HepG2 (cell line): ENCODE results near the gene EGR2. TPM values are rescaled to one million over a fixed set of nuclear protein-coding genes. Genes with fewer than 3 reads are reported as not detected.

ENCODE experiments used
- ATAC-seq: fragments of 200-7000 bp; cut with Tn5 transposase; 3 replicates; pipeline ENCODE4 v1.9.1; 2020; ENCODE audit warnings: mild to moderate bottlenecking, moderate library complexity
- BruUV-seq: library from RNA; stranded (reverse); fragments of 400-500 nt; replicated peaks from 2 replicates; lab custom pipeline; 2021; lab: Mats Ljungman, UMichigan
- CTCF ChIA-PET: fragments of 300-600 bp; formaldehyde crosslinking; extraction: SDS; loops from one replicate; lab custom pipeline; 2021; ENCODE audit warnings: low total read pairs, inconsistent platforms, low intra/inter-chr PET ratio; lab: Yijun Ruan, JAX
- POLR2A ChIA-PET: fragments of 350-600 bp; sonication (Branson Sonifier 250); formaldehyde crosslinking; loops from one replicate; lab custom pipeline; 2020; ENCODE audit warnings: antibody characterized with exemption, inconsistent platforms; lab: Yijun Ruan, JAX
- DNase-seq: peaks from one replicate; pipeline ENCODE4 v3.0.0-alpha.2; 2015; ENCODE audit warnings: low spot score
- FAIRE-seq: peaks from 3 replicates; lab custom pipeline; 2011; peaks lifted over from hg19 to GRCh38; lab: Jason Lieb, UNC
- H2AFZ ChIP-seq: one replicate; pipeline ENCODE4 v1.6.1; 2011; ENCODE audit warnings: low read length, inconsistent platforms
- H3K27ac ChIP-seq: fragments of 300-600 bp; 3 replicates; pipeline ENCODE4 v1.8.0; 2011; ENCODE audit warnings: mixed run types, mild to moderate bottlenecking, mixed read lengths, low read length, inconsistent platforms; ENCODE audit not compliant: insufficient read depth; ENCODE audit errors: extremely low read length
- H3K27me3 ChIP-seq, 2 experiments: fragments of 200-600 bp in 1 of 2; 2 replicates in 1 of 2; 3 replicates in 1 of 2; pipeline versions ENCODE4 v1.6.0 to v1.8.0; 2011; ENCODE audit warnings: low read length in 2 of 2, mild to moderate bottlenecking in 2 of 2, moderate library complexity in 2 of 2, inconsistent platforms in 1 of 2; ENCODE audit not compliant: insufficient read depth in 2 of 2, control insufficient read depth in 1 of 2
- H3K36me3 ChIP-seq, 2 experiments: fragments of 200-600 bp in 1 of 2; replicated peaks in 1 of 2; 2 replicates in 1 of 2; 3 replicates in 1 of 2; pipeline versions ENCODE4 v1.5.1 to v1.8.0; 2011; ENCODE audit warnings: low read length in 2 of 2, inconsistent platforms in 1 of 2; ENCODE audit not compliant: insufficient read depth in 2 of 2, control insufficient read depth in 1 of 2
- H3K4me1 ChIP-seq: 2 replicates; pipeline ENCODE4 v1.5.1; 2012; ENCODE audit warnings: low read length, inconsistent platforms; ENCODE audit not compliant: insufficient read depth
- H3K4me2 ChIP-seq: 2 replicates; pipeline ENCODE4 v1.6.0; 2011; ENCODE audit warnings: low read depth, low read length, inconsistent platforms
- H3K4me3 ChIP-seq, 3 experiments: fragments of 200-600 bp in 1 of 3; sonication (generic), shearing (Covaris generic) in 1 of 3; replicated peaks in 1 of 3; 2 replicates each; pipeline ENCODE4 v1.5.1; 2011 to 2016; ENCODE audit warnings: low read length in 3 of 3, inconsistent platforms in 2 of 3, low read depth in 2 of 3, mild to moderate bottlenecking in 2 of 3, control low read depth in 1 of 3, mixed read lengths in 1 of 3; ENCODE audit not compliant: insufficient read depth in 1 of 3
- H3K79me2 ChIP-seq: one replicate; pipeline ENCODE4 v1.6.1; 2011; ENCODE audit warnings: low read length, inconsistent platforms; ENCODE audit not compliant: insufficient read depth
- H3K9ac ChIP-seq: 2 replicates; pipeline ENCODE4 v1.6.0; 2011; ENCODE audit warnings: mild to moderate bottlenecking, low read depth, low read length, inconsistent platforms; ENCODE audit not compliant: insufficient read depth
- H3K9me3 ChIP-seq: 2 replicates; pipeline ENCODE4 v1.5.1; 2012; ENCODE audit warnings: mild to moderate bottlenecking, low read length
- H4K20me1 ChIP-seq: 2 replicates; pipeline ENCODE4 v1.6.0; 2011; ENCODE audit warnings: inconsistent platforms, mild to moderate bottlenecking, low read length, moderate library complexity; ENCODE audit not compliant: insufficient read depth
- AKNA ChIP-seq: sonication (generic); formaldehyde crosslinking; IDR thresholded peaks from 2 replicates; pipeline ENCODE4 v1.4.0; 2020; ENCODE audit warnings: missing genetic modification reagents, borderline replicate concordance
- FLYWCH1 ChIP-seq: sonication (generic); formaldehyde crosslinking; IDR thresholded peaks from 2 replicates; pipeline ENCODE4 v1.8.1; 2023; ENCODE audit warnings: mild to moderate bottlenecking, missing genetic modification reagents
- HOXA3 ChIP-seq: sonication (generic); formaldehyde crosslinking; IDR thresholded peaks from 2 replicates; pipeline ENCODE4 v1.5.0; 2020; ENCODE audit warnings: missing genetic modification reagents
- KDM1A ChIP-seq: IDR thresholded peaks from 2 replicates; pipeline ENCODE4 v1.6.1; 2016; ENCODE audit warnings: missing compliant biosample characterization
- POGZ ChIP-seq: sonication (generic); formaldehyde crosslinking; IDR thresholded peaks from 2 replicates; pipeline ENCODE4 v1.4.0; 2020; ENCODE audit warnings: mild to moderate bottlenecking, missing genetic modification reagents
- RARA ChIP-seq: IDR thresholded peaks from 2 replicates; pipeline ENCODE4 v1.6.1; 2016; ENCODE audit warnings: missing genetic modification reagents, missing compliant biosample characterization
- REL ChIP-seq: sonication (generic); formaldehyde crosslinking; conservative IDR thresholded peaks from 2 replicates; pipeline ENCODE4 v1.8.0; 2022; ENCODE audit warnings: mild to moderate bottlenecking, missing genetic modification reagents, moderate library complexity
- RNF219 ChIP-seq: sonication (generic); formaldehyde crosslinking; IDR thresholded peaks from 2 replicates; pipeline ENCODE4 v1.5.0; 2020; ENCODE audit warnings: mild to moderate bottlenecking, missing genetic modification reagents
- RXRB ChIP-seq: IDR thresholded peaks from 2 replicates; pipeline ENCODE4 v1.6.1; 2016; ENCODE audit warnings: borderline replicate concordance, missing genetic modification reagents, missing compliant biosample characterization
- SALL2 ChIP-seq: sonication (generic); formaldehyde crosslinking; IDR thresholded peaks from 2 replicates; pipeline ENCODE4 v1.8.1; 2023; ENCODE audit warnings: mild to moderate bottlenecking, missing genetic modification reagents, inconsistent platforms
- SETDB1 ChIP-seq: sonication (generic); formaldehyde crosslinking; IDR thresholded peaks from 2 replicates; pipeline ENCODE4 v1.5.1; 2020; ENCODE audit warnings: missing genetic modification reagents, mild to moderate bottlenecking, borderline replicate concordance
- SP1 ChIP-seq, 2 experiments: fragments of 450-650 bp in 1 of 2; sonication (generic) in 1 of 2; formaldehyde crosslinking in 1 of 2; IDR thresholded peaks; 2 replicates each; pipeline versions ENCODE4 v1.4.0 to v1.6.1; 2016 to 2020; ENCODE audit warnings: missing genetic modification reagents in 1 of 2
- YEATS4 ChIP-seq: sonication (generic); formaldehyde crosslinking; IDR thresholded peaks from 2 replicates; pipeline ENCODE4 v1.4.0; 2020; ENCODE audit warnings: missing genetic modification reagents, borderline replicate concordance
- ZBTB8A ChIP-seq: sonication (generic); formaldehyde crosslinking; IDR thresholded peaks from 2 replicates; pipeline ENCODE4 v1.4.0; 2020; ENCODE audit warnings: mild to moderate bottlenecking, low read depth, missing genetic modification reagents, borderline replicate concordance
- ZNF124 ChIP-seq: sonication (generic); formaldehyde crosslinking; IDR thresholded peaks from 2 replicates; pipeline ENCODE4 v1.4.0; 2020; ENCODE audit warnings: missing genetic modification reagents
- ZNF720 ChIP-seq: sonication (generic); formaldehyde crosslinking; IDR thresholded peaks from 2 replicates; pipeline ENCODE4 v1.4.0; 2020; ENCODE audit warnings: missing genetic modification reagents
- ZSCAN5A ChIP-seq: sonication (generic); formaldehyde crosslinking; IDR thresholded peaks from 2 replicates; pipeline ENCODE4 v1.8.0; 2022; ENCODE audit warnings: mild to moderate bottlenecking, missing genetic modification reagents, borderline replicate concordance
- in situ Hi-C: cut with HindIII; loops from 2 replicates; pipeline ENCODE4 v1.10.0; 2017; ENCODE audit warnings: low pct_unique_long_range_greater_than_20kb; ENCODE audit not compliant: extremely low pct_ligation_motif_present
- intact Hi-C: fragments of 100-400 bp; cut with micrococcal nuclease; formaldehyde crosslinking; loops from one replicate; pipeline ENCODE4 v1.10.0; 2022; ENCODE audit not compliant: unreplicated experiment
- polyA plus RNA-seq, 8 experiments: library from polyadenylated mRNA; depleted of rRNA in 3 of 8; stranded (reverse) in 7 of 8; unstranded in 1 of 8; fragments of >200 nt; fragmentation: Illumina TruSeq in 4 of 8; extraction: Trizol in 4 of 8; gene quantifications; 2 replicates each; pipeline versions ENCODE4 v1.2.1 to v1.2.3, GENCODE V29; 2011 to 2016; ENCODE audit warnings: low read depth in 4 of 8, missing spikeins in 1 of 8, mixed read lengths in 1 of 8; ENCODE audit not compliant: insufficient read depth in 1 of 8
- total RNA-seq, 5 experiments: library from RNA; depleted of rRNA; stranded (reverse); fragments of >200 nt; fragmentation: Illumina TruSeq; extraction: Trizol; gene quantifications; 2 replicates each; pipeline ENCODE4 v1.2.3, GENCODE V29; 2016; ENCODE audit warnings: low read depth in 1 of 5

EGR2 gene
- total and polyA plus RNA-seq, 2 of the 13 experiments (the other 11 are each of a cell fraction or from before 2014, with no cell fraction given) = 0.11 to 0.15 TPM

- CTCF ChIA-PET = no interaction called here
- ATAC-seq = no peak
- in situ Hi-C loops = no loop called here
Observed at GRCh38 chr10:62847433-62847832, 31.3 kb upstream of the EGR2 start.

More at GRCh38 chr10:62847433-62847832, 31.3 kb upstream of the EGR2 start:
- FAIRE-seq (no peak), DNase-seq (no peak)
- POLR2A ChIA-PET = no interaction called here
- Histone ChIP-seq H3K27me3 (no peaks in the 10 kb centered on the region; a peak in 1 of 5 replicates), H3K4me3 (no peak overlapping the region), H3K4me1 (no peaks in the 10 kb centered on the region), H3K36me3 (no peaks in the 10 kb centered on the region), H3K79me2 (no peaks in the 10 kb centered on the region), H4K20me1 (no peaks in the 10 kb centered on the region), H3K27ac (no peak overlapping the region), H3K9me3 (no peaks in the 10 kb centered on the region), H2AFZ (no peak overlapping the region), H3K9ac (no peak overlapping the region), H3K4me2 (no peak overlapping the region)
- no peak for TF ChIP-seq ZNF720 (CRISPR knock-in tag)
- no peak for TF ChIP-seq ZBTB8A (CRISPR knock-in tag)
- no peak for TF ChIP-seq FLYWCH1 (CRISPR knock-in tag)
- TF ChIP-seq SP1 (IDR thresholded peaks at IDR 0.05) = no peak
- no peak for TF ChIP-seq SP1 (CRISPR knock-in tag; IDR thresholded peaks at IDR 0.05)
- TF ChIP-seq HOXA3 (CRISPR knock-in tag) = no peak
- TF ChIP-seq AKNA (CRISPR knock-in tag) = no peak
- no peak for TF ChIP-seq SALL2 (CRISPR knock-in tag)
- TF ChIP-seq YEATS4 (CRISPR knock-in tag) = no peak
- no peak for TF ChIP-seq RNF219 (CRISPR knock-in tag)
- no peak for TF ChIP-seq SETDB1 (CRISPR knock-in tag)
- no peak for TF ChIP-seq REL (CRISPR knock-in tag)
- TF ChIP-seq RXRB (CRISPR knock-in tag) = no peak
- no peak for TF ChIP-seq RARA (CRISPR knock-in tag)
- TF ChIP-seq ZNF124 (CRISPR knock-in tag) = no peak
- TF ChIP-seq KDM1A (CRISPR knock-in tag) = no peak
- TF ChIP-seq ZSCAN5A = no peak
- TF ChIP-seq POGZ (CRISPR knock-in tag) = no peak
- no TSS peak for BruUV-seq
- intact Hi-C loops = no loop called here
